ENCODE data around the gene KAZALD1.

- no peak for TF ChIP-seq POLR2A (IDR thresholded peaks at IDR 0.05)
- no peak for TF ChIP-seq CTCF (IDR thresholded peaks at IDR 0.05 in 8 of 11, conservative IDR thresholded peaks at IDR 0.05 in 3 of 11)
- no peak for TF ChIP-seq POLR2AphosphoS5 (IDR thresholded peaks at IDR 0.05)
Observed at GRCh38 chr10:101063548-101064414, 2.0 kb downstream of the KAZALD1 start.

Data from spleen (tissue), 7 donors.